GM12878 (cell line): ENCODE measurements around the gene P2RX6.

Experiments used
- EZH2 ChIP-seq: IDR thresholded peaks from 2 replicates; pipeline ENCODE4 v1.6.1; 2012; ENCODE audit warnings: low read depth, mild to moderate bottlenecking, control low read depth, inconsistent platforms, low read length, borderline replicate concordance; ENCODE audit not compliant: control insufficient read depth
- NBN ChIP-seq: fragments of 450-650 bp; IDR thresholded peaks from 2 replicates; pipeline ENCODE4 v1.6.1; 2016
- POLR2A ChIP-seq: IDR thresholded peaks from 2 replicates; pipeline ENCODE4 v1.6.1; 2011; ENCODE audit warnings: low read depth, mild to moderate bottlenecking, low read length
- POLR2AphosphoS2 ChIP-seq: IDR thresholded peaks from 2 replicates; pipeline ENCODE4 v1.6.1; 2011; ENCODE audit warnings: low read depth, mild to moderate bottlenecking, low read length, improper control_type of control experiment, moderate library complexity
- SMC3 ChIP-seq: IDR thresholded peaks from 2 replicates; pipeline ENCODE4 v1.6.1; 2011; ENCODE audit warnings: low read length, improper control_type of control experiment, borderline replicate concordance
- YY1 ChIP-seq: IDR thresholded peaks from 2 replicates; pipeline ENCODE4 v1.6.1; 2011; ENCODE audit warnings: low read depth, mild to moderate bottlenecking, low read length
- ZNF24 ChIP-seq: fragments of 450-650 bp; IDR thresholded peaks from 2 replicates; pipeline ENCODE4 v1.6.1; 2017; ENCODE audit warnings: antibody characterized with exemption, mild to moderate bottlenecking
- ZNF274 ChIP-seq: IDR thresholded peaks from one replicate; pipeline ENCODE4 v1.8.0; 2011; ENCODE audit not compliant: insufficient read length, insufficient read depth
- TF ChIP-seq, protein P1 (sequence below): IDR thresholded peaks from 2 replicates; pipeline ENCODE4 v1.6.1; 2011; ENCODE audit warnings: low read depth, mild to moderate bottlenecking, low read length, moderate library complexity, borderline replicate concordance; ENCODE audit errors: extremely low read depth
- TF ChIP-seq, protein P2 (sequence below): fragments of 450-650 bp; IDR thresholded peaks from 2 replicates; pipeline ENCODE4 v1.6.1; 2017; ENCODE audit warnings: mild to moderate bottlenecking, low read depth, inconsistent platforms; ENCODE audit not compliant: poor library complexity, severe bottlenecking
- TF ChIP-seq, protein P3 (sequence below), 3 experiments: IDR thresholded peaks in 2 of 3; conservative IDR thresholded peaks in 1 of 3; 2 replicates each; pipeline ENCODE4 v1.5.1; 2011; ENCODE audit warnings: low read depth in 3 of 3, low read length in 3 of 3, mild to moderate bottlenecking in 3 of 3, control low read depth in 2 of 3, moderate library complexity in 2 of 3, inconsistent platforms in 1 of 3, mixed read lengths in 1 of 3; ENCODE audit not compliant: control insufficient read depth in 2 of 3, insufficient read depth in 1 of 3; ENCODE audit errors: extremely low read depth in 1 of 3
- TF ChIP-seq, protein P4 (sequence below): IDR thresholded peaks from 2 replicates; pipeline ENCODE4 v1.6.1; 2012; ENCODE audit warnings: low read depth, low read length, improper control_type of control experiment

DNA sequence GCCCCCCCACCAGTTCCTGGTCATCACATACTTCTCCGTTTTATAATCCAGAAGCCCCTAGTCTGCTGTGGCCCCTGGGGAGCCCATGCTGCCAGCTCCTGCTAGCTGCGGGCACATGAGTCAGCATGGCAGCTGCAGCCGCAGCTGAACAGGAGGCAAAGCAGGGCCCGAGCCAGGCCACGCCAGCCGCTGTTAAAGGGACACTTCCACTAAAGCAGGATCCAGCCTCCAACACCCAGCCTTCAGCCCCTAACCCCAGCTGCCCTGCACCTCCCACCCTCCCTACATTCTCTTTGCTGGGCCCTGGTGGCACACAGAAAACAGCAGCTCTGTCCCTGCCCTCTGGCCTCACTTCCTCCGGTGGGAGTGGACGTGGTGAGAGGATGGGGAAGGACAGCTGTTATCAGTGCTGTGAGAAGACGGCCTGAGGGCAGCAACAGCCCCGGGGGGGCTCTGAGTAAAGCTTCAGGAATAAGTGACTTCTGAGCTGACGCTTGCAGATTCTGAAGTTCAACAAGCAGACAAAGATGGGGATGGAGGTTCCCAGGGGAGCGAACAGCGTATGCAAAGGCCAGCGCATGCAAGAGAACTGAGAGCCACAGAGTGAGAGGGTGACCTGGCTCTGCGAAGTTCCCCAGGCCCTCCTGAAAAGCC, 30.1 kb downstream of the P2RX6 start:
- no peak for TF ChIP-seq POLR2A
- TF ChIP-seq, protein P1, sequence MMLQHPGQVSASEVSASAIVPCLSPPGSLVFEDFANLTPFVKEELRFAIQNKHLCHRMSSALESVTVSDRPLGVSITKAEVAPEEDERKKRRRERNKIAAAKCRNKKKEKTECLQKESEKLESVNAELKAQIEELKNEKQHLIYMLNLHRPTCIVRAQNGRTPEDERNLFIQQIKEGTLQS = no peak
- TF ChIP-seq, protein P2, sequence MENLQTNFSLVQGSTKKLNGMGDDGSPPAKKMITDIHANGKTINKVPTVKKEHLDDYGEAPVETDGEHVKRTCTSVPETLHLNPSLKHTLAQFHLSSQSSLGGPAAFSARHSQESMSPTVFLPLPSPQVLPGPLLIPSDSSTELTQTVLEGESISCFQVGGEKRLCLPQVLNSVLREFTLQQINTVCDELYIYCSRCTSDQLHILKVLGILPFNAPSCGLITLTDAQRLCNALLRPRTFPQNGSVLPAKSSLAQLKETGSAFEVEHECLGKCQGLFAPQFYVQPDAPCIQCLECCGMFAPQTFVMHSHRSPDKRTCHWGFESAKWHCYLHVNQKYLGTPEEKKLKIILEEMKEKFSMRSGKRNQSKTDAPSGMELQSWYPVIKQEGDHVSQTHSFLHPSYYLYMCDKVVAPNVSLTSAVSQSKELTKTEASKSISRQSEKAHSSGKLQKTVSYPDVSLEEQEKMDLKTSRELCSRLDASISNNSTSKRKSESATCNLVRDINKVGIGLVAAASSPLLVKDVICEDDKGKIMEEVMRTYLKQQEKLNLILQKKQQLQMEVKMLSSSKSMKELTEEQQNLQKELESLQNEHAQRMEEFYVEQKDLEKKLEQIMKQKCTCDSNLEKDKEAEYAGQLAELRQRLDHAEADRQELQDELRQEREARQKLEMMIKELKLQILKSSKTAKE = no peak
- TF ChIP-seq ZNF274 = no peak
- TF ChIP-seq EZH2 = no peak
- no peak for TF ChIP-seq ZNF24
- TF ChIP-seq, protein P3, sequence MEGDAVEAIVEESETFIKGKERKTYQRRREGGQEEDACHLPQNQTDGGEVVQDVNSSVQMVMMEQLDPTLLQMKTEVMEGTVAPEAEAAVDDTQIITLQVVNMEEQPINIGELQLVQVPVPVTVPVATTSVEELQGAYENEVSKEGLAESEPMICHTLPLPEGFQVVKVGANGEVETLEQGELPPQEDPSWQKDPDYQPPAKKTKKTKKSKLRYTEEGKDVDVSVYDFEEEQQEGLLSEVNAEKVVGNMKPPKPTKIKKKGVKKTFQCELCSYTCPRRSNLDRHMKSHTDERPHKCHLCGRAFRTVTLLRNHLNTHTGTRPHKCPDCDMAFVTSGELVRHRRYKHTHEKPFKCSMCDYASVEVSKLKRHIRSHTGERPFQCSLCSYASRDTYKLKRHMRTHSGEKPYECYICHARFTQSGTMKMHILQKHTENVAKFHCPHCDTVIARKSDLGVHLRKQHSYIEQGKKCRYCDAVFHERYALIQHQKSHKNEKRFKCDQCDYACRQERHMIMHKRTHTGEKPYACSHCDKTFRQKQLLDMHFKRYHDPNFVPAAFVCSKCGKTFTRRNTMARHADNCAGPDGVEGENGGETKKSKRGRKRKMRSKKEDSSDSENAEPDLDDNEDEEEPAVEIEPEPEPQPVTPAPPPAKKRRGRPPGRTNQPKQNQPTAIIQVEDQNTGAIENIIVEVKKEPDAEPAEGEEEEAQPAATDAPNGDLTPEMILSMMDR (IDR thresholded peaks at IDR 0.05 in 2 of 3, conservative IDR thresholded peaks at IDR 0.05 in 1 of 3; ENCODE audit: control insufficient read depth in 2 of 3, extremely low read depth in 1 of 3, insufficient read depth in 1 of 3, low read depth in 3 of 3, low read length in 3 of 3) = no peak
- TF ChIP-seq YY1 = no peak
- TF ChIP-seq SMC3 = no peak
- TF ChIP-seq, protein P4, sequence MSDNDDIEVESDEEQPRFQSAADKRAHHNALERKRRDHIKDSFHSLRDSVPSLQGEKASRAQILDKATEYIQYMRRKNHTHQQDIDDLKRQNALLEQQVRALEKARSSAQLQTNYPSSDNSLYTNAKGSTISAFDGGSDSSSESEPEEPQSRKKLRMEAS = no peak
- TF ChIP-seq POLR2AphosphoS2 = no peak
- TF ChIP-seq NBN = no peak
